GM12891 (cell line): ENCODE data around the gene LAMA2.

Source experiments
- POU2F2 ChIP-seq: IDR thresholded peaks from 2 replicates; pipeline ENCODE4 v1.6.1; 2011; ENCODE audit warnings: low read depth, mild to moderate bottlenecking, control low read depth, low read length, moderate library complexity
- TAF1 ChIP-seq: IDR thresholded peaks from 2 replicates; pipeline ENCODE4 v1.6.1; 2011; ENCODE audit warnings: low read depth, low read length, control low read depth

DNA sequence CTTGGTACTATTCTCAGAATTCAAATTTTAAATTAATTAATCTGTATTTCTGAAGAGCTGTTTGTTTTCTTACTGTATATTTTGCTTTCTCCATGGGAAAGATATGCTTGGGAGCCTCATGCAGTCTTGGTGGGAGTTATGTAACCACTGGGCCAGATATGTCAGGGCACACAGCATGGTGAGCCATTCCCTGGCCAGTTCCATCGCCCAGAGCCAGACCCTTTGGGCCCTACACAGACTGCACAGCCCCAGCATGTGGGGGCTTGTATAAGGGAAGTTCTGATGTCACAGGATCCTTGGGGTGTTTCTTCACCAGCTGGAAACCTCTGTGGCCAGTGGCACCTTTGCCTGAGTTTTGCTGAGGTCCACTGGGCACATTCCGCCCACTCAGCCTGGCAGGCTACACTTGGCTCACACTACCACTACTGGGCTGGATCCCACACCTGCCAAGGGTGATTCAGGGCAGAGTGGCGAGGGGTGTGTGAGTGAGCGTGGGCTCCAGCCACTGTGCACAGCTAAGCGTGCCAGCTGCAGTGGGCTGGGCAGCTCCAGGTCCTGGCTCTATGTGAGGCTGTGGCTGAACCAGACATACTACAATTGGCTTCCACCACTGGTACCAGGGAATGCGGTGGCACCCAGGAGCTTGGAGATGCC lies 533.5 kb downstream of the LAMA2 start:
- no peak for TF ChIP-seq POU2F2
- no peak for TF ChIP-seq TAF1
